GM18520 (cell line): ENCODE data around the gene INMT.
"Not testable (repeated sequence)": the region's sequence is repeated elsewhere in the genome, so short reads cannot be mapped to it uniquely, and the experiment has no call there.

ENCODE experiments used
- ATAC-seq: cut with Tn5 transposase; IDR thresholded peaks from one replicate; pipeline ENCODE4 v1.9.1; 2021; ENCODE audit not compliant: unreplicated experiment

The INMT gene

DNA sequence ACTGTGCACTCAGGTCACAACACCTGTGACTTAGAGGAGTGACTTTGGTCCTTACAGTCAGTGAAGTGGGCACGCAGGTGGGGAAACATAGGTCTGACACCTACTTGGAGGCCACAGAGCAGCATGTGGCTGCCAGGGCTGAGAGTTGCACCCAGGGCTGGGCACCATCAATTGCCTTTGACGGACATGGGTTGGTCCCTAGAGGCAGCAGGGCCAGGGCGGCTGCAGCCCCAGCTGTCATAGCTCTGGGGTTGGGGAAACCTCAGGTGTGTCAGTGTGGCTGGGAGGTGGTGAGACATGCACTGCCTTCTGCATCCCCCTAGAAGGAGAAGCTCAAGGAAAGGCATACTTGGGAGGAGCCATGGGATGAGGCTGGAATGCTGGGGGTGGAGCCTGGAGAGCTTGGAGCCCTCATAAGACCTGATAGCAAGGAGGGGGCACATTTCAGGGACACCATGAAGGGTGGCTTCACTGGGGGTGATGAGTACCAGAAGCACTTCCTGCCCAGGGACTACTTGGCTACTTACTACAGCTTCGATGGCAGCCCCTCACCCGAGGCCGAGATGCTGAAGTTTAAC is at the start of gene INMT:
TSS of gene INMT (plus strand) at position 440 of the 578 bp plus-strand sequence. CDS start at position 456, 16 bp downstream.
- no peak for ATAC-seq

GRCh38 chr7:30702200-30702599 is 49.7 kb upstream of the INMT start:
- no peak for ATAC-seq

- no peak for ATAC-seq
These were observed 48.2 kb upstream of the INMT start for GRCh38 chr7:30703756-30704155.

DNA sequence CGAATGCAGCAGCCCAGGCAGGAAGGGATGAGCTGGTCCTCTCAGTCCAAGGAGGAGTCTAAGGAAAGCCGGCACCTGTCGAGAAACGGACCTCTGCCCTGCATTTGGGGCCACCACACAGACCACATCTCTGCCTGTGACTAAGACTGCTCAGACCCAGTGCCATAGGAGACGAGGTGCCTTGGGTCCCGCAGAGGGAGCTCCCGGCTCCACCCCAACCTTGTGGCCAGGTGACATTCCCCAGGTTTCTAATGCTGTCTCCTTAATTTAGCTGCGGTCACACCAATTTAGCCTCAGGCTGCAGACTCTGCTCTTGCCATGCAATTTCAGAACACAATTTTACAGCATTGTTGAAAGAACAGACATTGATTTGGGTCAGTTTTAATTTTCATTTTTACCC is 46.9 kb upstream of the INMT start:
- no peak for ATAC-seq

DNA sequence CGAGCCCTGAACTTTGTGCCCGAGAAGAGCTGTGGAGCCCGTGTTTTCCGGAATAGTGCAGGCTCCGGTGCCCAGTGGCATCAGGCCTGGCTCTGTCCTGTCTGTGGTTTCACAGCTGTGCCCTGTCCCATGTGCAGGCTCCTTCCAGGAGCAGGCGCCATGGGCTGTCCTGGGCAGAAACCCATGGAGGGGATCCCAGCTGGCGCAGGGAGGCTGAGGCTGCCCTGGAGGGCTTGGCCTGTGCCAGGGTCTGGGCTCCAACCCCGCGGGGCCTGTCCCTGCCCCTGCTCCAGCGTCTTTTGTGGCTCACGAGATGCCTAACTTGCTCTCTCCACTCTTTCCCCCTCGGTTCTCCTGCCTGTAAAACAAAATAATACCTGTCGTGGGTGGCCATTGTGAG is 46.3 kb upstream of the INMT start:
- ATAC-seq = no peak

DNA sequence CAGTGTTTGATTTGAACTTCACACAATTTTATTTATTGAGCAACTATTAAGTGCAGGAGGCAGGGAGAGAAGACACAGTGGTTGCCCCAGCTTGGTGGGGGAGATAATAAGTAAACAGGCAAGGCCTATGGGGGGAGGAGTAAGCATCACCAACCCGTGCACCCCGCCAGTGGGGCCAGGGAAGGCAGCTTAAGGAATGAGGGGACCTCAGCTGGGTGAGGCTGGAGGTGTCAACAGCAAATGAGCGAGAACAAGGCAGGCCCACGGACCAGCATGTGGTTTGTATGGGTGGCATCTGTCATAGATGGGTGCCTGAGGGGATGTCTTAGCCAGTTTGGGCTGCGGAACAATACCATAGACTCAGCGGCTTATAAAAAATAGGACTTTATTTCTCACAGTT is 45.6 kb upstream of the INMT start:
- ATAC-seq = no peak

DNA sequence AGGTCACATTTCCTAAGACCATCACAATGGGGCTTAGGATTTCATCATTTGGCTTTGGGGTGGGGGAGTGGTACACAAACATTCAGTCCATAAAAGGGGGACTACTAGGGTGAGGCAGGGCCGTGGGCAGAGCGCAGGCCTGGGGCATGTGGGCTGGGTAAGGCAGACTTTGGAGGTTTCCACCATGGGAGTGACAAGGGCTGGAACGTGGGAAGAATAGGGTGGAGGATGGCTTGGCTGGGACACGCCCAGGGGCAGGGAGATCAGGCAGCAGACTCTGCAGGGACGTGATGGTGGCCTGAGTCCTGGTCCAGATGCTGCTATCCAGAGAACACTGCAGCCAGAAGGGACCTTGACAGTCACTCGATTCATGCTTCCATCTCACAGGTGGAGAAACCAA is 45.0 kb upstream of the INMT start:
- no peak for ATAC-seq

- no peak for ATAC-seq
These were observed 44.3 kb upstream of the INMT start for GRCh38 chr7:30707391-30708357.

DNA sequence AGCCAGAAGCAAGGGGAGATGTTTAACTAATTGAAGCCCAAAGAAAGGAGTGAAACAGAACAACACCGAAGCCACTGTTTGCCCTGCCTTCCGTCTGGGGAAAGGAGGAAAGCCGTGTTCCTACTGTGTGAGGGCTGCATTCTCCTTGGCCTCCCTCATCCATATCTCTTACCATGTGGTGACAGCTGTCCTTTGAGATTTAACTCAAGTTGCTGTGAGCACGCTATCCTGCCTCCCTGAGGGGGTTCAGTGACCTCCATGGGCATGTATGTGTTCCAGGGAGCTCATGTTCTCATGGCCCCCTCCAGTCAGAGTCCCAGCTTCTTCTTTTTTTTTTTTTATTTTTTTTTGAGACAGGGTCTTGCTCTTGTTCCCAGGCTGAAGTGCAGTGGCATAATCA is 43.5 kb upstream of the INMT start:
- ATAC-seq = no peak

DNA sequence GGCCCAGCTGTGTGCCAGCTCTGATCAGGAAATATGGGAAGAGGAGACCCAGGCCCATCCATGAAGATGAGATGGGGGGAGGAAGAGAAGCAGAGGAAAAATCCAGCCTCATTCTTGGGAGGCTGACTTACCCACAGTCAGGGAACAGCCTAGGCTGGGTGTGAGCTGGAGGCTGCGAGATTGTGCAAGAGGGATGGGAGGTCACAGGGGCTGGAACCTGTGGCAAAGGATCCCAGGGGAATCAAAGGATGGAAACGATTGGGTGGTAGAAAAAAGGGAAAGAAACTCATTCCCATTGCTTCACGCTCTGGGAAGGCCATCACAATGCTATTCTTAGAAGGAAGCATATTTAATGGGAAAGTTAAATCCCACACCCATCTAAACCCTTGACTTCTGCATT is 43.0 kb upstream of the INMT start:
- no peak for ATAC-seq

- no peak for ATAC-seq
These were observed 42.4 kb upstream of the INMT start for GRCh38 chr7:30709549-30709948.

GRCh38 chr7:30710669-30711068 is 41.3 kb upstream of the INMT start:
- no peak for ATAC-seq

DNA sequence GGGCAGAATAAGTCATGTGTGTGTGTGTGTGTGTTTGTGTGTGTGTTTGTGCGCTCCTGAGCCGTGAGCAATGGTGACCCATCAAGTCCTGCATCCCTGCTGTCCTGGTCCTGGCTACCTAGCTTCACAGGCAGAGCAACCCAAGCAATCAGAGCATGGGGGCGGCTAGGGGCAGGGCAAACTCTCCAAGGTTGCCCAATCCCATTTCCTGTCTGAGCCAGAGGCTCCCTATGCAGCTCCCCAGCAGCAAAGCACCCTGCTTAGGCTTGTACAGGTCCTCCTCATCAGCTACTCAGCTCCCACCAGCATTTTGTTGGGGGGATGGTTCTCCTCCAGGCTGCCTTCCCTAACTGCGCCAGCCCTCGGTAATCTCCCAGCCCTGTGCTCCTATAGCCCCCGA is 38.5 kb upstream of the INMT start:
- no peak for ATAC-seq

GRCh38 chr7:30714129-30714528 is 37.8 kb upstream of the INMT start:
- no peak for ATAC-seq

DNA sequence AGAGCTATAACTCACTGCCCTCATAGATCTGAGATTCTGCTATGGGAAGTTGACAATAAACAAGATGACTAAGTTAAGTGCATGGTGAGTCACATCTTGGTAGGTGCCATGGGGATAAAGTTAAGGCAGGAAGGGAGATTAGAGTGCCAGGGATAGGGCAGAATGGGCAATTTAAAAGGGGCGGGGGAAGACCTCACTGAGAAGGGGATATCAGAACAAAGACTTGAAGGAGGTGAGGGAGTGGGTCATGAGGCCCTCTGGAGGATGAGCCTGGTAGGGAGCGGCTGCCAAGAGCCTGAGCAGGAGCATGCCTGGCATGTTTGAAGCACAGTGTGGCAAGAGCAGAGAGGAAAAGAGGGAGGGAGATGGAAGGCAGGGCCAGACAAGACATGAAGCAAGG is 34.8 kb upstream of the INMT start:
- ATAC-seq = no peak

- not testable (repeated sequence) for ATAC-seq
These were observed 32.5 kb upstream of the INMT start for GRCh38 chr7:30719434-30719833.

DNA sequence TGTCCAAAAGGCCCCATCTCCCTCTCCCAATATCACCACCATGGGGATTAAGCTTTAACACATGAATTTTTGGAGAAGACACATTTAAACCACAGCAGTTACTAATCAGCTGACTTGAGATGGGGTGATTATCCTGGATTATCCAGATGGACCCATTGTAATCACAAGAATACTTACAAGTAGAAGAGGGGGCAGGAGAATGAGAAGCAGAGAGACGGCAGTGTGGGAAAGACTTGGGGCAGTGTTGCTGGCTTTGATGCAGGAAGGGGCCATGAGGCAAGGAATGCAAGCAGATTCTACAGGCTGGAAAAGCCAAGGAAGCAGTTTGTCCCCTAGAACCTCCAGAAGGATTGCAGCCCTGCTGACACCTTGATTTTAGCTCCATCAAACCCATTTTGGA is 30.7 kb upstream of the INMT start:
- no peak for ATAC-seq

- ATAC-seq = no peak
These were observed 29.7 kb upstream of the INMT start for GRCh38 chr7:30722187-30722586.

GRCh38 chr7:30722671-30723070 is 29.3 kb upstream of the INMT start:
- no peak for ATAC-seq

DNA sequence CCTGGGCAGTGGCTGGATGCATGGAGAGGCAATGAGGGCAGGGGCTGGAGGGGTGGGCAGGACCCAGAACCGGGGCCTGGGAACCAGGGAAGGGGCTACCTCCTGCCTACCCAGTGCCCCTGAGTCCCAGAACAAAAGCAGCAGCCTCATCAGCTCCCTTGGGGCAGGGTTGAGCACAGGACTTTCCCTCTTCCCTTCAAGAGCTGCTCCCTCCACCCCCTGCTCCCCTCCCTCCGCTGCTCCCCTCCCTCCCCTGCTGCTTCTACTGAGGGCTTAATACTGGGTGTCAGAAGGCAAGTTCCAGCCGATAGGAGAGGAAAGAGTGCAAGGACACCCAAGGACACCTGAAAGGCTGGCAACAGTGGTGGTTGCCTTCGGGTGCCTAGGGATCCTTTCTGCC is 28.2 kb upstream of the INMT start:
- ATAC-seq = no peak

- no peak for ATAC-seq
These were observed 25.5 kb upstream of the INMT start for GRCh38 chr7:30726296-30727006.
